GM18511 (cell line): ENCODE data around the gene RHOB.
"Not testable (repeated sequence)": the region's sequence is repeated elsewhere in the genome, so short reads cannot be mapped to it uniquely, and the experiment has no call there.

ENCODE experiments used
- ATAC-seq: cut with Tn5 transposase; IDR thresholded peaks from one replicate; pipeline ENCODE4 v1.9.1; 2021; ENCODE audit warnings: mild to moderate bottlenecking, moderate library complexity; ENCODE audit not compliant: unreplicated experiment

RHOB gene

GRCh38 chr2:20422402-20423271 is 24.2 kb upstream of the RHOB start:
- ATAC-seq, result no peak

DNA sequence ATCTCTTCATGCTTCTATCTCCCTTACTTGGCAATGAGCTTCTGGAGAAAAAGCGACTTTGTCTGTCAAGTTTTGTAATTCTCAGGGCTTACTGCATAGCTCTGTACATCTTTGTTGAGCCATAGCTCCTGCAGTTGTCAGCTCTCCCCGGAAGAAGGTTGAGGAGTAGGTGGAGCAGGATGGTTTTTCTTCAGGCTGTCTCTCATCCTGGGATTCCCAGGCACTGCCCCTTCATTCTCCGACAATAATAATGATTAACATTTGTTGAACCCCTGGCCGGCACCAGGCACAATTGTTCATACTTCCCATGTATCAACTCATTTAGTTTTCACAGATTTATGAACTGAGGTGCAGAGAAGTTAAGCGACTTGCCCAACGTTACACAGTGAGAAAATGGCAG is 23.5 kb upstream of the RHOB start:
- no peak for ATAC-seq

- ATAC-seq, result no peak
Observed at GRCh38 chr2:20423847-20424246, 23.0 kb upstream of the RHOB start.

DNA sequence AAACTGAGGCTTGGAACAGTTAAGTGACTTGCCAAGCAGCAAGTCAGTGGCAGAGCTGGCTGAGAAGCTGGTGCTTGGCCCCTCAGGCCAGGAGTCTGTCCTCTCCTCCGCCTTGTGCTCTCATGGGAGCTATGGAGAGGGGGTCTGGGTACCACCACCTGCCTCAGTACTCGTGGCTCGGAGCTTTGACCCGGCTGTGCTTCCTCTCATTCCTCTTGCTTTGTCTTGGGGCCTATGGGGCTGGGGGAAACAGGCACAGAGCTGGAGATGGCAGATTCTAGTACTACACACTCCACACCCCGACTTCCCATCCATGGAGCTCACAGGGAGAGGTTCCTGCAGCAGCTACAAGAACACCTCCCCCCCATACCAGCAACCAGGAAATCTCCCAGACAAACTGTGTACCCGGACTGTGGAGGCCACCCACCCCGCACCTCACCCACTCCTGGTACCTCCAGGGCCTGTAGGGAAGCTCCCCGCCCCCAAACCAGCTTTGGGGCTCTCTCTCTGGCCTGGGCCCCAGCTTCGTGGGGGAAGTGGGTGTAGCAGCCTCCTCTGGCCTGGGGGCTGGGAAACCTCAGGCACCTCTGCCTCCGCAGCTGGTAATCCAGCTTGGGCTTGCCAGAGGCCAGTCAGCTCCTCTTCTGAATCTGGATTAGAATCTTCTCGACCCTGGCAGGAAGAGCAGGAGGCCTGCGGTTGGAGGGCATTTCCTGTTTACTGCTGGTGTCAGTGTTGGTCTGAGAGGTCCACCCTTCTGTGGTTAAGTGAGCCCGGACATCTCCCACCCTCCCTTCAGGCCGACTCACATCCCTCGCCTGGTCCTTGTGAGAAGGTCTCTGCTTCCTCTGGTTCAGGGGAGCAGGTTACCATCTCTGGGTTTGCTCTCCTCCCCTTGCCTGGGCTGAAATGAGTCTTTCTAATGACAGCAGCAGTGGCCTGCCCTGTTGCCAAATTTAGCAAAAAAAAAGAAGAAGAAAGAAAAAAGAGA is 22.3 kb upstream of the RHOB start:
- peak; percentile 75 for ATAC-seq

GRCh38 chr2:20425371-20425881 is 21.4 kb upstream of the RHOB start:
- peak; percentile 37 for ATAC-seq

DNA sequence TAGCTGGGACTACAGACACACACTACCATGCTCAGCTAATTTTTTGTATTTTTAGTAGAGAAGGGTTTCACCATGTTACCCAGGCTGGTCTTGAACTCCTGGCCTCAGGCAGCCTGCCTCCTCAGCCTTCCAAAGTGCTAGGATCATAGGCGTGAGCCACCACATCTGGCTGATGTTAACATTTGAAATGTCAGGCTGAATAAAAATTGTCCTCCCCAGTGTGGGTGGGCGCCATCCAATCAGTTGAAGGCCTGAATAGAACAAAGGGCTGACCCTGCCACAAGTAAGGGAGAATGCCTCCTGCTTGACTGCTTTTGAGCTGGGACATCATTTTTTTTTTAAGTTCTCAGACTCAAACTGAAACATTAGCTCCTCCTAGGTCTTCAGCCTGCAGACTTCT is 21.0 kb upstream of the RHOB start:
- no peak for ATAC-seq

GRCh38 chr2:20427931-20428526 is 18.8 kb upstream of the RHOB start:
- ATAC-seq, result no peak

- ATAC-seq, result no peak
Observed at GRCh38 chr2:20428717-20429490, 18.0 kb upstream of the RHOB start.

GRCh38 chr2:20429528-20429927 is 17.3 kb upstream of the RHOB start:
- ATAC-seq, result peak; percentile 73

- no peak for ATAC-seq
Observed at GRCh38 chr2:20430035-20430434, 16.8 kb upstream of the RHOB start.

- ATAC-seq, result no peak
Observed at GRCh38 chr2:20430461-20431300, 16.2 kb upstream of the RHOB start.

GRCh38 chr2:20431301-20431698 is 15.6 kb upstream of the RHOB start:
- ATAC-seq, result no peak

DNA sequence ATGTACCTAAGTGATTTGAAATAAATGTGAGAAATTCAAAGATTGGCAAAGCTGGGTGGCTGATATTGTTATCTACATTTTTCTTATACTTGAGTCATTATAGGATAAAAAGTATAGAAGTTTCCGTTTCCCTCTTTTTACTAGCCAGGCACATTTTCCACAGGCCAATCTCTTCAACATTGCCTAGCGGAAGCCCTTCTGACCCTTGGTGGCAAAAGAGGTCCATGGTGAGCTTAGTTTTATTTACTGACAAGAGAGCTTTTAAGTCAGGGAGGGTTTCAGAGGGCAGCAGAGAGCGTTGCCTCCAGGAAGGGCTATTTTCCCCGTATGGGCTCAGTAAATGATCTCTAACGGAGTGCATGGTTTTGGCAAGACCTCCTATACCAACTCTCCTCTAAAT is 15.1 kb upstream of the RHOB start:
- no peak for ATAC-seq

DNA sequence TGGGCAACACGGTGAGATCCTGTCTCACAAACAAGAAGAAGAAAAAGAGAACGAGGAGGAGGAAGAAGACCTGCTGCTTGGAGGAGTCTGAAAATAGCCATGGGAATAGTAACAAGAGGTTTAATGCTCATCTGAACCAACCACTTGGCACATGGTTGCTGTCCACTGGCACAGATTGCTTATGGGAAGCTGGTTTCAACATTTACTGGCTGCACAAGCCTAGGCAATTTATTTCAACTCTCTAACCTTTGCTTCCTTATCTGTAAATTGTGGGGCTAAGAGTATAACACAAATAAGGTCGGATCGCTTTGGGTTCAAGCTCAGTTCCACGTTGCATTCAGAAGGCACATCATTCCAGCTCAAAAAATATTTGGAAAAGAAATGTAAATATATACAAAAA is 14.2 kb upstream of the RHOB start:
- ATAC-seq, result no peak

- ATAC-seq, result no peak
Observed at GRCh38 chr2:20433249-20433648, 13.6 kb upstream of the RHOB start.

GRCh38 chr2:20433946-20434553 is 12.8 kb upstream of the RHOB start:
- ATAC-seq, result no peak

DNA sequence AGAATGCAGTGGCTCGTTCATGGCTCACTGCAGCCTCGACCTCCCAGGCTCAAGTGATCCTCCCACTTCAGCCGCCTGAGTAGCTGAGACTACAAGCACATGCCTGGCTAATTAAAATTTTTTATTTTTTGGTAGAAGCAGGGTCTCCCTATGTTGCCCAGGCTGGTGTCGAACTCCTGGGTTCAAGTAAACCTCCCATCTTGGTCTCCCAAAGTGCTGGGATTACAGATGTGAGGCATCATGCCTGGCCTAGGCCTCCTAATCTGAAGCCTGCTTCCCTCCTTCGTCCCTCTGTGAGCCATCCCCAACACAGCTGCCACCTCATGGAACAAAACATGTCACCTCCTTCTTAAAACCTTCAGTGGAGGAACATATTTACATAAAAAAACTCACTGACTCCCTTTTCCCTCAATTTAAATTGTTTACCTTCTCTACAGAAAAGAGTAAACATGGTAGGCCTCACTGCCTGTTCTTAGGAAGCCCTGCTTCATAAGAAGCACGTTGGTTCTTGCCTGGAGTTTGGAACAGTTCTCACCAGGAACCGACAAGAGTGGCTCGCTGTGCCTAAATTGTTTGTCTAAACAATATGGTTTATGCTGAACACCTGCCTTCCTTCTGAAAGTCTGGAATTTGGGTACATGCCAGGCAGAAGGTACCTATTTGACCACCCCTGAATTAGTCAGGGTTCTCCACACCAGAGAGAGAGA is 12.1 kb upstream of the RHOB start:
- no peak for ATAC-seq

GRCh38 chr2:20435456-20435855 is 11.4 kb upstream of the RHOB start:
- not testable (repeated sequence) for ATAC-seq
